Karpas-422 (cell line): Measurements from ENCODE around the gene MTG2. TPM values are rescaled to one million over a fixed set of nuclear protein-coding genes. Genes with fewer than 3 reads are reported as not detected.

Experiments
- DNase-seq: peaks from one replicate; pipeline ENCODE4 v3.0.0-alpha.2; 2015
- H2AFZ ChIP-seq: fragments of 200-600 bp; sonication (generic); 2 replicates; pipeline ENCODE4 v1.6.1; 2014; ENCODE audit warnings: antibody characterized with exemption, low read length, mixed read lengths
- H3K27ac ChIP-seq: fragments of 200-600 bp; sonication (generic); 2 replicates; pipeline ENCODE4 v1.5.1; 2014; ENCODE audit warnings: mild to moderate bottlenecking, low read length, moderate library complexity
- H3K27me3 ChIP-seq: fragments of 200-600 bp; sonication (generic); 2 replicates; pipeline ENCODE4 v1.6.1; 2014; ENCODE audit warnings: low read length, mixed read lengths
- H3K36me3 ChIP-seq: fragments of 200-600 bp; sonication (generic); 2 replicates; pipeline ENCODE4 v1.6.1; 2014; ENCODE audit warnings: low read length, mixed read lengths; ENCODE audit not compliant: insufficient read depth
- H3K4me1 ChIP-seq: fragments of 200-600 bp; sonication (generic); 2 replicates; pipeline ENCODE4 v1.6.1; 2014; ENCODE audit warnings: mild to moderate bottlenecking, low read length, mixed read lengths
- H3K4me2 ChIP-seq: fragments of 200-600 bp; sonication (generic); 2 replicates; pipeline ENCODE4 v1.6.1; 2014; ENCODE audit warnings: low read length, low read depth, mild to moderate bottlenecking; ENCODE audit not compliant: poor library complexity, severe bottlenecking
- H3K4me3 ChIP-seq: fragments of 200-600 bp; sonication (generic); 2 replicates; pipeline ENCODE4 v1.5.1; 2014; ENCODE audit warnings: mild to moderate bottlenecking, antibody characterized with exemption, low read length, mixed read lengths
- H3K79me2 ChIP-seq: fragments of 200-600 bp; sonication (generic); 2 replicates; pipeline ENCODE4 v1.6.1; 2014; ENCODE audit warnings: mild to moderate bottlenecking, low read length, mixed read lengths
- H3K9ac ChIP-seq: fragments of 200-600 bp; sonication (generic); 2 replicates; pipeline ENCODE4 v1.6.0; 2014; ENCODE audit warnings: low read length
- H3K9me2 ChIP-seq: fragments of 200-600 bp; sonication (generic), shearing (Covaris generic); replicated peaks from 2 replicates; pipeline ENCODE4 v1.6.0; 2014; ENCODE audit warnings: mild to moderate bottlenecking, low read length, moderate library complexity; ENCODE audit not compliant: insufficient read depth
- H3K9me3 ChIP-seq: fragments of 300-700, 200-600 bp; sonication (generic); 2 replicates; pipeline ENCODE4 v1.6.1; 2014; ENCODE audit warnings: low read length, mixed read lengths
- H4K20me1 ChIP-seq: fragments of 200-600 bp; sonication (generic); 2 replicates; pipeline ENCODE4 v1.6.1; 2014; ENCODE audit warnings: mild to moderate bottlenecking, antibody characterized with exemption, low read length, low read depth; ENCODE audit not compliant: insufficient read depth
- total RNA-seq: library from RNA; depleted of rRNA; stranded (reverse); fragments of >200 nt; shearing (Covaris generic); gene quantifications from 2 replicates; pipeline ENCODE4 v1.2.3, GENCODE V29; 2014; ENCODE audit warnings: low replicate concordance

Gene MTG2
- total RNA-seq, 1 experiment from 2014 or later, result 20.2 TPM

GRCh38 chr20:62161347-62161746, 21.5 kb upstream of the MTG2 start:
- Histone ChIP-seq H2AFZ (no peak overlapping the region), H3K4me2 (no peak overlapping the region), H3K27ac (no peak overlapping the region), H3K9ac (no peak overlapping the region), H3K4me3 (no peak overlapping the region), H4K20me1 (peaks cover 36% of the 10 kb centered on the region), H3K4me1 (peaks cover 33% of the 10 kb centered on the region), H3K36me3 (no peaks in the 10 kb centered on the region), H3K9me2 (no peaks in the 10 kb centered on the region), H3K79me2 (no peaks in the 10 kb centered on the region), H3K27me3 (no peaks in the 10 kb centered on the region), H3K9me3 (no peaks in the 10 kb centered on the region)
- DNase-seq, result no peak

- Histone ChIP-seq H3K9ac (no peak overlapping the region), H3K9me3 (no peaks in the 10 kb centered on the region), H3K4me3 (no peak overlapping the region), H3K36me3 (no peaks in the 10 kb centered on the region), H3K4me1 (peaks cover 17% of the 10 kb centered on the region), H3K27ac (no peak overlapping the region), H2AFZ (no peak overlapping the region), H3K9me2 (no peaks in the 10 kb centered on the region), H3K79me2 (no peaks in the 10 kb centered on the region), H3K27me3 (no peaks in the 10 kb centered on the region), H4K20me1 (peaks cover 20% of the 10 kb centered on the region), H3K4me2 (no peak overlapping the region)
- DNase-seq, result no peak
Observed at GRCh38 chr20:62162765-62163484, 19.9 kb upstream of the MTG2 start.

DNA sequence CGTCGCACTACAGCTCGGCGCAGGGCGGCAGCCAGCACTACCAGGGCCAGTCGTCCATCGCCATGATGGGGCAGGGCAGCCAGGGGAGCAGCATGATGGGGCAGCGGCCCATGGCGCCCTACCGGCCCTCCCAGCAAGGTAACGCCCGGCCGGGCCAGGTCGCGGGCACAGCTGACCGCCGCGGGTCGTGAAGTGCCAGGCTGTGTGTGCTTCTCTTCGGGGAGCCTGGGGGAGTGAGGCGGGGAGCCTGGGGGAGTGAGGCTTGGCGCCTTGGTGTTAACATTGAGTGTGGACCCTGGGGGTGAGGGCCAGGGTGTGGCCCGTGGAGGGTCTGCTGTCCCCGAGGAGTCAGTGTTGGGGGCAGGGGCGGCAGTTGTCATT, 19.4 kb upstream of the MTG2 start:
- H3K79me2 ChIP-seq, result no peaks in the 10 kb centered on the region
- no peaks in the 10 kb centered on the region for H3K36me3 ChIP-seq
- peaks cover 12% of the 10 kb centered on the region for H3K4me1 ChIP-seq
- H2AFZ ChIP-seq, result no peak overlapping the region
- H3K9me3 ChIP-seq, result no peaks in the 10 kb centered on the region
- no peak overlapping the region for H3K4me3 ChIP-seq
- H3K4me2 ChIP-seq, result no peak overlapping the region
- H3K9ac ChIP-seq, result no peak overlapping the region
- no peak for DNase-seq
- no peaks in the 10 kb centered on the region for H3K27me3 ChIP-seq
- H3K9me2 ChIP-seq, result no peaks in the 10 kb centered on the region
- H4K20me1 ChIP-seq, result peaks cover 15% of the 10 kb centered on the region
- no peak overlapping the region for H3K27ac ChIP-seq

- H3K4me3 ChIP-seq, result no peak overlapping the region
- DNase-seq, result no peak
- peaks cover 5% of the 10 kb centered on the region for H3K4me1 ChIP-seq
- no peaks in the 10 kb centered on the region for H3K9me2 ChIP-seq
- H3K36me3 ChIP-seq, result no peaks in the 10 kb centered on the region
- no peaks in the 10 kb centered on the region for H3K27me3 ChIP-seq
- H2AFZ ChIP-seq, result no peak overlapping the region
- no peaks in the 10 kb centered on the region for H3K9me3 ChIP-seq
- H3K9ac ChIP-seq, result no peak overlapping the region
- H3K4me2 ChIP-seq, result no peak overlapping the region
- H3K27ac ChIP-seq, result no peak overlapping the region
- H3K79me2 ChIP-seq, result no peaks in the 10 kb centered on the region
- peaks cover 8% of the 10 kb centered on the region for H4K20me1 ChIP-seq
Observed at GRCh38 chr20:62163986-62164762, 18.7 kb upstream of the MTG2 start.

DNA sequence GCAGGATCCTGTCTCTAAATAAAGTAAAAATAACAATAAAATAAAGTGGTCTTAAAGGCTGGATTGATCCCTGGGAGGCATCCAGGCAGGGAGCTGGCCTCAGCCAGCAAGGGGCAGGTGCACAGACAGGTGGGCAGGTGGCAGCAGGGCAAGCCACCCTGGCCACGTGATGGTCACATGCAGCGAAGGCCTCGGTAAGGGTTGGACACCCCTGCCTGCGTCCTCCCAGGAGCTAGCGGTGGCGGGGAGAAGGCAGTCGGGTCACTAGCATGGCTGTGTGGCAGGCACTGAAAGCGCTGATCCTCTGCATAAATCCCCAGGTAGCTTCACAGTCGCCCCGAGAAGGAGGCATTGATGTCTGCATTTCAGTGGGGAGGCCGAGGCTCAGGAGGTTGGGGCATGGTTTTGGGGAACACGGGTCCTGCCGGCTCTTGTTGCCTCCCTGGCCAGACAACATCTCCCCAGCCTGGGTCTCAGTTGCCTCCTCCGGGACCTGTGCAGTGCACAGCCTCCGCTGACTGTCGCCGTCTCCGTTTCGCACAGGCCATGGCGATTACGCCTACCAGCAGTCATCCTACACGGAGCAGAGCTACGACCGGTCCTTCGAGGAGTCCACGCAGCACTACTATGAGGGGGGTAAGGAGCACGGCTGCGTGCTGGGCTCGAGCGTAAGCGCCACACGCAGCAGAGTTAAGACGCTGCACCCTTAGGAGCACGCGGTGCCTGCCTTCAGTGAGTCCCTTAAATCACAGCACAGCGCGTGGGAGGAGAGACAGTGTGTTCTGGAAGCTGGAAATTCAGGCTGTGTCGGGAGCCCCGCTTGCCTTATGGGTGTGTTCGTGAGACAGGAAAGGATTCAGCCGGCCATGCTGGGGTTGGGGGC, 17.7 kb upstream of the MTG2 start:
- Histone ChIP-seq H2AFZ (no peak overlapping the region), H3K79me2 (no peaks in the 10 kb centered on the region), H3K9me2 (no peaks in the 10 kb centered on the region), H3K27me3 (no peaks in the 10 kb centered on the region), H4K20me1 (no peaks in the 10 kb centered on the region), H3K9ac (no peak overlapping the region), H3K4me1 (no peaks in the 10 kb centered on the region), H3K9me3 (no peaks in the 10 kb centered on the region), H3K4me2 (no peak overlapping the region), H3K36me3 (no peaks in the 10 kb centered on the region), H3K27ac (no peak overlapping the region), H3K4me3 (no peak overlapping the region)
- no peak for DNase-seq

DNA sequence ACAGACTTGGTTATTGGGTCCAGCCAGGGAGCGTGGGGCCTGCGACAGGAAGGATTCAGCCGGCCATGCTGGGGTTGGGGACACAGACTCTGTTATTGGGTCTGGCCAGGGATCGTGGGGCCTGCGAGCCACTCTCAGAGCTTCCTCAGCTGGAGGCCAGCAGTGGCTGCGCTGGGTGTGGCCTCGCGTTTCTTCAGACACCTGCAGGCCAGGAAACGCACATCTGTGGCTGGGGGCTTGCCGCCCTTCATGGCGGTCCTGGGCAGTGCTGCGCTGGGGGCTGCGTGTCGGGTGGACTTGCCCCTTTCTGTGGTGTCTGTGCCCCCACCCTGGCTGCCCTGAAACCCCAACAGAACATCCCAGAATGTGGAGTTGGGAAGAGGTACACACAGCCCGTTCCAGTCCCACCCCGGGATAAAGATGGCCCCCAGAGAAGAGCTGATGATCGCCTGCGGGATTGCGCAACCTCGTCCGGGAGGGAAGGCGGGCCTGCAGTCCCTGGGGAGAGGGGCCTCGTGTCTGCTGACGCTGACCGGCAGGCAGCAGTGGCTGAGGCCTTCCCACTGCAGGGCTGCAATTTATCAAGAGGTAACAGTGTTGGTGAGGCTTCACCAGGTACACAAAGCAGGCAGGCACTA, 16.9 kb upstream of the MTG2 start:
- no peaks in the 10 kb centered on the region for H3K9me2 ChIP-seq

GRCh38 chr20:62167474-62167873, 15.4 kb upstream of the MTG2 start:
- Histone ChIP-seq H3K36me3 (no peaks in the 10 kb centered on the region), H3K27me3 (no peaks in the 10 kb centered on the region), H2AFZ (no peak overlapping the region), H3K9ac (no peak overlapping the region), H3K9me2 (no peaks in the 10 kb centered on the region), H4K20me1 (no peaks in the 10 kb centered on the region), H3K4me2 (no peak overlapping the region), H3K4me3 (no peak overlapping the region), H3K79me2 (no peaks in the 10 kb centered on the region), H3K27ac (no peak overlapping the region), H3K4me1 (no peaks in the 10 kb centered on the region), H3K9me3 (no peaks in the 10 kb centered on the region)
- no peak for DNase-seq

More for the DNA sequence above, 16.9 kb upstream of the MTG2 start:
- DNase-seq, result no peak
- H2AFZ ChIP-seq, result no peak overlapping the region
- H4K20me1 ChIP-seq, result no peaks in the 10 kb centered on the region
- H3K36me3 ChIP-seq, result no peaks in the 10 kb centered on the region
- H3K4me2 ChIP-seq, result no peak overlapping the region
- H3K9ac ChIP-seq, result no peak overlapping the region
- H3K27me3 ChIP-seq, result no peaks in the 10 kb centered on the region
- no peak overlapping the region for H3K27ac ChIP-seq
- no peaks in the 10 kb centered on the region for H3K79me2 ChIP-seq
- H3K4me1 ChIP-seq, result no peaks in the 10 kb centered on the region
- no peak overlapping the region for H3K4me3 ChIP-seq
- H3K9me3 ChIP-seq, result no peaks in the 10 kb centered on the region
